Parathyroid adenoma (tissue), 2 donors: ENCODE results near the gene TMEM212.
A peak's percentile ranks its signal among the peaks of the same experiment; 100 is the strongest.

ENCODE experiments used
- H2AFZ ChIP-seq: fragments of 300-600 bp; sonication (generic); one replicate; pipeline ENCODE4 v1.7.0; 2017; ENCODE audit warnings: antibody characterized with exemption, mild to moderate bottlenecking
- H3K27ac ChIP-seq: fragments of 300-600 bp; sonication (generic); one replicate; pipeline ENCODE4 v1.7.0; 2017
- H3K27me3 ChIP-seq: fragments of 300-600 bp; sonication (generic); one replicate; pipeline ENCODE4 v1.7.0; 2017; ENCODE audit warnings: low read length; ENCODE audit not compliant: control insufficient read depth, insufficient read depth
- H3K36me3 ChIP-seq: fragments of 300-600 bp; sonication (generic); one replicate; pipeline ENCODE4 v1.7.0; 2017; ENCODE audit warnings: low read length; ENCODE audit not compliant: control insufficient read depth, insufficient read depth
- H3K4me1 ChIP-seq: fragments of 300-600 bp; sonication (generic); one replicate; pipeline ENCODE4 v1.7.0; 2017; ENCODE audit warnings: control low read depth
- H3K4me2 ChIP-seq: fragments of 300-600 bp; sonication (generic); one replicate; pipeline ENCODE4 v1.7.0; 2017; ENCODE audit warnings: low read length
- H3K4me3 ChIP-seq: fragments of 300-600 bp; sonication (generic); one replicate; pipeline ENCODE4 v1.7.0; 2017; ENCODE audit warnings: low read depth, low read length
- H3K79me2 ChIP-seq: fragments of 300-600 bp; sonication (generic); one replicate; pipeline ENCODE4 v1.7.0; 2017; ENCODE audit warnings: control low read depth
- H3K9ac ChIP-seq: fragments of 300-600 bp; sonication (generic); one replicate; pipeline ENCODE4 v1.7.0; 2017; ENCODE audit warnings: mild to moderate bottlenecking
- H3K9me3 ChIP-seq: fragments of 300-600 bp; sonication (generic); one replicate; pipeline ENCODE4 v1.7.0; 2017; ENCODE audit warnings: low read length; ENCODE audit not compliant: control insufficient read depth
- CTCF ChIP-seq: fragments of 300-600 bp; sonication (generic); IDR thresholded peaks from one replicate; pipeline ENCODE4 v1.7.0; 2017; ENCODE audit warnings: antibody characterized with exemption, mild to moderate bottlenecking
- donor health status: primary hyperparathyroidism.

The TMEM212 gene

GRCh38 chr3:171836855-171837254 is 6.3 kb upstream of the TMEM212 start:
- Histone ChIP-seq H3K27me3 (no peaks in the 10 kb centered on the region), H3K9me3 (no peaks in the 10 kb centered on the region), H3K9ac (no peak overlapping the region), H3K4me3 (no peak overlapping the region), H3K79me2 (no peaks in the 10 kb centered on the region), H3K27ac (no peak overlapping the region), H3K36me3 (no peaks in the 10 kb centered on the region), H2AFZ (no peak overlapping the region), H3K4me2 (no peak overlapping the region), H3K4me1 (no peaks in the 10 kb centered on the region)
- no peak for TF ChIP-seq CTCF

- Histone ChIP-seq H3K79me2 (no peaks in the 10 kb centered on the region), H3K4me2 (no peak overlapping the region), H3K27me3 (no peaks in the 10 kb centered on the region), H3K9me3 (no peaks in the 10 kb centered on the region), H3K36me3 (no peaks in the 10 kb centered on the region), H3K27ac (peak overlapping the region; percentile 1), H3K4me3 (no peak overlapping the region), H2AFZ (peak overlapping the region; percentile 72), H3K4me1 (no peaks in the 10 kb centered on the region), H3K9ac (no peak overlapping the region)
- TF ChIP-seq CTCF, result no peak
Measured at GRCh38 chr3:171837698-171838097, 5.5 kb upstream of the TMEM212 start.

- H3K79me2 ChIP-seq, result no peaks in the 10 kb centered on the region
- H2AFZ ChIP-seq, result peak overlapping the region; percentile 72
- no peaks in the 10 kb centered on the region for H3K36me3 ChIP-seq
- TF ChIP-seq CTCF, result no peak
- H3K4me3 ChIP-seq, result no peak overlapping the region
- no peak overlapping the region for H3K9ac ChIP-seq
- H3K4me1 ChIP-seq, result no peaks in the 10 kb centered on the region
- H3K9me3 ChIP-seq, result no peaks in the 10 kb centered on the region
- peak overlapping the region; percentile 1 for H3K27ac ChIP-seq
- no peak overlapping the region for H3K4me2 ChIP-seq
- no peaks in the 10 kb centered on the region for H3K27me3 ChIP-seq
Measured at GRCh38 chr3:171838218-171838720, 4.9 kb upstream of the TMEM212 start.

GRCh38 chr3:171839270-171839669 is 3.9 kb upstream of the TMEM212 start:
- Histone ChIP-seq H3K4me3 (no peak overlapping the region), H3K27me3 (no peaks in the 10 kb centered on the region), H2AFZ (no peak overlapping the region), H3K9ac (no peak overlapping the region), H3K27ac (no peak overlapping the region), H3K4me2 (no peak overlapping the region), H3K9me3 (no peaks in the 10 kb centered on the region), H3K4me1 (no peaks in the 10 kb centered on the region), H3K79me2 (no peaks in the 10 kb centered on the region), H3K36me3 (no peaks in the 10 kb centered on the region)
- TF ChIP-seq CTCF, result no peak

GRCh38 chr3:171840445-171840810 is 2.7 kb upstream of the TMEM212 start:
- Histone ChIP-seq H3K27ac (no peak overlapping the region), H3K4me2 (no peak overlapping the region), H3K9ac (no peak overlapping the region), H3K4me1 (no peaks in the 10 kb centered on the region), H3K27me3 (no peaks in the 10 kb centered on the region), H2AFZ (no peak overlapping the region), H3K36me3 (no peaks in the 10 kb centered on the region), H3K4me3 (no peak overlapping the region), H3K79me2 (no peaks in the 10 kb centered on the region), H3K9me3 (no peaks in the 10 kb centered on the region)
- TF ChIP-seq CTCF, result no peak
